NCI-H1930 (cell line): ENCODE data around the gene ATR.
"Not testable (repeated sequence)": the region's sequence is repeated elsewhere in the genome, so short reads cannot be mapped to it uniquely, and the experiment has no call there.

Experiments used
- DNase-seq, 2 experiments: peaks; one replicate each; lab custom pipeline; 2025; lab: John Stamatoyannopoulos, UW

ATR gene

DNA sequence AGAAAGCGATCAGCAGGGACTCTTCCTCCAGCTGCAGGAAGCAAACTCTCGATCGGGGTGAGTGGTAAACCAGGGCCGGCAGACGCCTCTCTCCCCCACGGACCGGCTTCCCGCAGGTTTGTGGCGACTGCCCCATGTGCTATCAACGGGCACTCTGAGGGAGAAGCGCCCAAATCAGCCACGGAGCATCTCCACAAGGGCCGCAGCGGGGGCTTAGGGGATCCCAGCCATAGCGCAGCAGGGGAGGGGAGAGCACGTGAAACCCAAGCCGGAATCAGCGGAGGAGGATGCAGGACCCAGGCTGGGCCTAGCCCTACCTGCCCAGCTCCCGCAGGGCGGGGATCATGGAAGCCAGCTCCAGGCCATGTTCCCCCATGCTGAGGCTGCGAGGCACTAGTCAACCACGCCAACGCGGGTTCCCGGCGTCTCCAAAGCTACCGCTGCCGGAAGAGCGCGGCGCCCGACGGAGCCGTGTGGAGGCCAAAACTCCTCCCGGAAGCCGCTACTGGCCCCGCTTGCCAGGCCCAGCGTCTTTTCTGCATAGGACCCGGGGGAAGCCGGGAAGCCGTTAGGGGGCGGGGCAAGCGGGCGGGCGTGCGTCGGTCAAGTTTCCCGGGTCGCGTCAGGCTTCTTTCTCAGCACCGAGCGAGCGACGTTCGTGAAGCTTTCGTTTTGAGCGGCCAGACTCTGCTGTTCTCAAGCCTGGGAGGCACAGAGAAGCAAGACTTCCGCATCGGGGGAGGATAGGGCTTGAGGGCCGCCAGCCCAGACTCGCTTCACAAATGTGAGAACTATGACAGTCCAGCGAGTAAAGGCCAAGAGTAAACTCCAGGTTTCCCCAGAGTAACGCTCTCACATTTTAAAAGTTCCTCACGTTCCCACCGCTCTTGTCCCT is at the start of gene ATR:
ATR (minus strand) TSS at position 405 of the 895 bp plus-strand sequence; CDS start at position 376, 29 bp downstream.
- peak; percentile 89 to 92 for DNase-seq

DNA sequence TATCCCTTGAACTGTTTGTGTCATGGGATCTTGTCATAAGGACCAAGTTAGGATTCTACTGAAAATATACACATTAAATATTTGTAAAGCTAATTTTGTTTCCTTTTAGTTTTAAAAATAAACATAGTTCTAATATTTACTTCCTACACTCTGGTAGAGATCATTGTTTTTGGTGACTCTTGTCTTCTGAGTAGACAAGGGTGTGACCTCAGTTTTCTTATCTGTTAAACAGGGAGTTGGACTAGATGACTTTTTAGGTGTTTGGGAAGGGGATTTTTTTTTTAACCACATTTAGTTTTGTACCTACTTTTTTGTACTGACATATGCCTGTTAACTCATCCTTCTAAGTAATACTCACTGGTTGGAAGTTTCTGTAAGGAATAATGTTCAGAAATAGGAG is 48.4 kb upstream of the ATR start:
- DNase-seq, result no peak

DNA sequence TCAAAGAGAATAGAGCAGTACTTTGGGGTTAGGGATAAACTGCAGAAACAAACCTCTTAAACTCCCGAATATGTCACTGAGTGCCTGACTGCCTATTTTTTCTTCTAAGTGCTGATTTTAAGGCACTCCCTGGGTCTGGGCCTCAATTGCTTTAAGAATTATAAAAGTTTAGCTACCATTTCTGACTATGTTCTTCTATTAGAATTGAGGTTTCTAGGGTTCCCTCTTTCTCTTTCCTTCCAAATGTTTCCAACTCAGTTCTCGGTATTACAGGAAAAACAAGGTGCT is 46.6 kb upstream of the ATR start:
- no peak for DNase-seq

DNA sequence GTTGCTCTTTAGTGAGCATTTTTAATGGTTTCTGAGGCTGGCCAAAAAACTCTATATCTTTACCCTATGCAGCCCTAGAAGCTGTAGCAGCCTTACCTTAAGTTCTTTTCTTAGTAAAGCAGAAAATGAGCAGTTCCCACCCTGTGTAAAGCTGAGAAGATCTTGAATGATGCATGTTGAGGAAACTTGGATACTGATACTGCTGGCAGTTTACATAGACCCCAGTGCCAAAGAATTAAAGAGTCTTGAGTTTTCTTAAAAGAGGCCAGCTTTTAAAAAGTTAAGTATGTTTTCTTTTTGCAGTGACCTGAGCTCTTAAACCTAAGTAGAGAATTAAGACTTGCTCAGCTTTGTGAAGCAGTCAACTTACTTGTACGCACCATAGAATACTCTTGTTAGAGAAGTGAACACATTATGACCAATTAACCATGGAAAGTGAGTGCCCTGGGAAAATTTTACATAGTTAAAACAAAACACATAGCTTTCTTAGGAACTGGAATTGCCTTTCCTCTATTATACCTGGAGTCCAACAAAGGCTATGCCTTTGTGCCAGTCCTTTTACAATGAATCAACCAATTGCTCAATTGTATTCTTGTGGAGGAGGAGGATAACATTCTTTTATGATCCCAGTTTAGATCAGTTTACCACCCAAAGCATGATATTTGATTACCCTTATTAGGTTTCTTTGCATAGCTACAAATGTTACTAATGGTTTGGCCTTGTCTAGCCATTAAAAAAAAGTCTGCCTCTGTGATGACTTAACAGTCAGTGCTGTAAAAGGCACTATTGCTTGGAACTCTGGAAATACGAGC is 46.0 kb upstream of the ATR start:
- no peak for DNase-seq

DNA sequence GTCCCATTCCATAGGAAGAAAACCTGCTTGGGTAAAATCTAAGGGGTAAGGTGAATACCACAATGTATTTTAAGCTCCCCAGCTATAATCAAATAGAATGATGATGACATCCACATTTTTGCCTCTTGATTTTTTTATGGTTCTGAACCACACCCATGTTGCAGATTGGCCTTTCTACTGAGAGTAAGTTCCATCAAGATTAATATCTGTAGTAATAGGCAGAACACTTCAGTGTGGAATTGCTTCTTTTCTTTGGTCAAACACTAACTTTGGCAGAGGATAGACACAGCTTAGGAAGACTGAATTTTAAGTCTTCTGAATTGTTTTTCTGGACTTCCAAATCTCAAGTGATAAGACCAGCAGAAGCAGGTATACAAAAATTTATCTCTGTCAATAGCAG is 44.7 kb upstream of the ATR start:
- no peak for DNase-seq

DNA sequence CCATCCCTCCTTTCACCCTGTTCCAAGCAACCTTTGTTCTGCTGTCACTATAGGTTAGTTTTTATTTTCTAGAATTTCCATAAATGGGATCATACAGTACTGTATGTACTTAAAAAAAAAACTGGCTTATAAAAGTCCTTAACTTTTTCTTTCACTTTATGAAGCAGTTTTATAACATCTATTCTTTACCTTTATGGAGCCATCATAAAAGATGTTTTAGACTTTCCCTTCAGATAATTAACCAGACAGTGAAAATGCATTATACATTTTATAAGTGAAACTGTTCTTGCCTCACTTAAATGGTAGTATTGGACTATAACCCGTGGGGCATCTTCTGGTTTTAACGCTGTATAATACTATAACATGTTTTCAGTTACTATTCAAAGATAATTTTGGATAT is 43.9 kb upstream of the ATR start:
- DNase-seq, result no peak

DNA sequence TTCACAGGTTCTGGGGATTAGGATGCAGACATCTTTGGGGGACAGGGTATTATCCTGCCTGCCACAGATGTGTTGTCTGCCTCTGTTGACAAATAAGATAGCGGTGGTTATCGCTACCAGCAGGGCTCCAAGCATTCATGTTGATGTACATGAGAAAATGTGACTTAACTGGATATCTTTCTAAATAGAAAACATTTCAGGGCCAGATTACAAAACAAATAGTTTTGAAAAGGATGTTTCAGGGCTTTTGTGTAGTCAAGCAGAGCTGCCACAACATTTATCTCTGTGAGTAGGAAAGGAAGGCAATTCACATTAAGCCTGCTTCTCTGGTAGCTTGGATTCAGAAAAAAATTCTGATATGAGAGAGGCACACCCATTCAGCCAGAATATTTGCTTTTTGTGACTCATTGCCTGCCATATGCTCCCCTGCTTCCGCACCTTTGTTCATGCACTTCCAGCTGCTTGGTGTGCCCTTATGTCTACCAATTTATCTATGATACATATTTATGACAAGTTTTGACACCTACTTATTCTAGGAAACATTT is 40.5 kb upstream of the ATR start:
- peak; percentile 47 to 71 for DNase-seq

DNA sequence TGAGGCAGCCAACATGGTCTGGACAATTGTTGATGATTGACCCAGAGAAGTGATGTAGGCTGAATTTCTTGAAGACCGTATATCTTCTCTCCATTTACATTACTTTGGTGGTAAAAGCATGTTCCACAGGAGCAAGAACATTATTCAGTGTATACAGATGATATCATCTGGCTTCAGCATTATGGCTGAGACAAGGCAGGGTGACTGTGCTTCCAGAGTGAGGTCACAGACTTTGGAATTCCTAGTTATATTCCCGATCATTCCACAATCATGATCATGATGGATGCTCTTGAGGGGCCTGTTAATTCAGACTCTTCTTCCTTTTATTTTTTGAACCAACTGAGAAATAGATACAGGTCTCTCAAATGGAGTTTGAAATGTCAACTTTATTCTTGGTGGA is 36.6 kb upstream of the ATR start:
- no peak for DNase-seq

DNA sequence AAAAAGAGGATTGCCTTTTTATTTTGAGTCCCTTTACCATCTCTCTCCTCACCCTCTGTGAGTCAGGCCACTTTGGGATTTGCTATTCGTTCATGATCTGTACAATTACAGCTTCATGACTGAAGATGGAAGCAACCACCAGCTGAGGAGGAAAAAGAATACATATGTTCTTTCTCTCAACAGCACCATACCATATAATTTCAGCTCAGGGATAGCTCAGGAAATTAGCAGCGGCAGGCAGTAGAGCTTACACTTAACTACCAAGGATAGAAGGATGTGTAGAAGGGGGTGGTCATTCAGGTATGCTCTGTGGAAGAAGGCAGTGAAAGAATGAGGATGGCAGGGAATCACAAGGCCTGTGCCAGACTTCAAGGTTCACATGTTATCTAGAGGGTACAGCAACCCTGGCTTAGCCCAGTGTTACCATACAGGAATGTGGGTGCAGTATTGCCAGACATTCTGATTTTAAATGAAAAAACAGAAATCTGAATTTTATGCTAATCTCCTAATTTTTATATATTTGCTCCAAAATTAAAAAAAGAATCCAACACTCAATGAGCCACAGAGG is 35.6 kb upstream of the ATR start:
- no peak for DNase-seq

DNA sequence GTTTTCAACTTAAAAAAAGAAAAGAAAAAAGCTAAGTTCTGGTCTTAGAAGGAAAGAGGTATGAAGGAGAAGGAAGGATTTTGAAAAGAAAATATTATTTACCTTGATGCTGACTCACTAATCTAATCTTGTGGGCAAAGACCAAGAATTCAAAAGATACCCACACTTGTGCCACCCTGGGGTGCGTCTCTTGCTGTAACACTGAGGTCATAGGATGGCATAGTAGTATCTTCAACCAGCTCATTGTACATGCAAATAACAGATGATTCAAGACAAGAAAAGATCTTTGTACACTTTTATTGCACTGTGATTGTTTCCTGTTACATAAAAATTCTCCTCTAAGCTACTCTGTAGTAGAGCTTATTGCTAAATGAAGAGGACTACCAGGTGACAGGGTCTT is 35.0 kb upstream of the ATR start:
- no peak for DNase-seq

DNA sequence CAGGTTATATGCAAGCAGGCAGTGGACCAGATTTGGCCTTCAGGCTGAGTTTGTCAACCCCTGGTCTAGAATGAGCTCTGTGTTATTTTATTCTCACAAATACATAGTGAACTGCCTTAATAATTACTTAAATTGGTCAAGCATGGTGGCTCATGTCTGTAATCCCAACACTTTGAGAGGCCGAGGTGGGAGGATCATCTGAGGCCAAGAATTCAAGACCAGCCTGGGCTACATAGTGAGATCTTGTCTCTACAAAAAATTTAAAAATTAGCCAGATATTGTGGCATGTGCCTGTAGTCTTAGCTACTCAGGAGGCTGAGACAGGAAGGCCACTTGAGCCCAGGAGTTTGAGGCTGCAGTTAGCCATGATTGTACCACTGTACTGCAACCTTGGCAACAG is 32.7 kb upstream of the ATR start:
- DNase-seq, result no peak

DNA sequence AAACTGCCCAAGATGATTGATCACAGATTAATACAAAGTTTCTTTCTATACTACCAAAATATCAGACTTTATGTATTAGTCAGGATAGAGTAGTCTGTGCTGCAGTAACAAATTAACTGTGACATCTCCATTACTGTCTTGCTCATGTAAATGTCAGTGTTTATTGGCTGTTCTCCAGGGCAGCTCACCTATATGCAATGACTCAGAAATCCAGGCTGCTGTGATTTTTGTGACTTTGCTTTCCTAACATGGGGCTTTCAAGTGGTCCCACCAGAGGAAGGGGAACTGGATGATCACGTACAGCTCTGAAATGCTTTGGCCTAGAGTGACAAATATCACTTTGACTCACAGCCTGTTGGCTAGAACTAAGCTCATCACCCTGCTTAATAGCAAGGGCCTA is 30.6 kb upstream of the ATR start:
- DNase-seq, result no peak

DNA sequence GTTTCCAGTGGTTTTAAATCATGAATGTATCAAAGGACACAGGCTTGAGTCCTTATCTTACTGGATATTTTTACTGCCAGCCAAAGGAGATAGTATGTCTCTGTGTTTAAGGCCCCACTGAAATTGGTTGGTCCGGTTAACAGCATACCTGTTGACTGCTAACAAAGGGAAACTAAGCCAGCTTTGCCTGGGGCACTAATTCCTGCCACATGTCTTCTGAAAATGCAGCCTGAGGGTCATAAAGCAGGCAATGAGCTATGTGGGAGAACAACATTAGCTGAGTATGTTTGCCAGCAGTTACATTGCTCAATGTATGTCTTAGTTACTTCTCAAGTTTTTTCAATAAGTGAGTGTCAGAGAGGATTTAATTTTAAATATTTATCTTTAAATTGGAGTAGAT is 30.1 kb upstream of the ATR start:
- DNase-seq, result no peak

DNA sequence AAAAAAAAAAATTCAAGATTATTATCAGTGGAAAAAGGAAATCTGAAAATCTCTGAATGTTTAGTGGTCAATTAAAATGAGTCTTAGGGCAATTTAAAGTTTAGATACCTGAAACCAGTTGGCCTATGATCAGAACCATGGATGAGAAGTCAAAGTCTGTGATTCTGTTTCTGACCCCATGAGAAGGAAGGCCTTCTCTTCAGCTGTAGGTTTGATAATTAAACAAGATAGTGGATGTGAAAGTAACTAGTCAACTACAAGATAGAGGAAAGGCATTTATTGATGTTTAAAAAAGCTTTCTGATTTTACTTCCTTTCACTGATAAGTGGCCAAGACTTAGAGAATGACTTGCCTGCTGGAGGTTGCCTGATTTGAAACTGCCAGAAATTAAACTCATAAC is 26.4 kb upstream of the ATR start:
- no peak for DNase-seq

DNA sequence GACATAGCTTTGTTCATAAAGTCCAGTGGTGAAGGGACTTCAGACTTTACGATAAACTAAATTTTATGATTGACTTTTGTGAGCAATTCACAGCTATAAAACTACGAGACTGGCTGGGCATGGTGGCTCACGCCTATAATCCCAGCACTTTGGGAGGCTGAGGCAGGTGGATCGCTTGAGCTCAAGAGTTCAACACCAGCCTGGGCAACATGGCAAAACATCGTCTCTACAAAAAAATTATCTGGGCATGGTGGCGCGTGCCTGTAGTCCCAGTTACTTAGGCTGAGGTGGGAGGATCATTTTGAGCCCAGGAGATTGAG is 24.8 kb upstream of the ATR start:
- DNase-seq, result not testable (repeated sequence)

DNA sequence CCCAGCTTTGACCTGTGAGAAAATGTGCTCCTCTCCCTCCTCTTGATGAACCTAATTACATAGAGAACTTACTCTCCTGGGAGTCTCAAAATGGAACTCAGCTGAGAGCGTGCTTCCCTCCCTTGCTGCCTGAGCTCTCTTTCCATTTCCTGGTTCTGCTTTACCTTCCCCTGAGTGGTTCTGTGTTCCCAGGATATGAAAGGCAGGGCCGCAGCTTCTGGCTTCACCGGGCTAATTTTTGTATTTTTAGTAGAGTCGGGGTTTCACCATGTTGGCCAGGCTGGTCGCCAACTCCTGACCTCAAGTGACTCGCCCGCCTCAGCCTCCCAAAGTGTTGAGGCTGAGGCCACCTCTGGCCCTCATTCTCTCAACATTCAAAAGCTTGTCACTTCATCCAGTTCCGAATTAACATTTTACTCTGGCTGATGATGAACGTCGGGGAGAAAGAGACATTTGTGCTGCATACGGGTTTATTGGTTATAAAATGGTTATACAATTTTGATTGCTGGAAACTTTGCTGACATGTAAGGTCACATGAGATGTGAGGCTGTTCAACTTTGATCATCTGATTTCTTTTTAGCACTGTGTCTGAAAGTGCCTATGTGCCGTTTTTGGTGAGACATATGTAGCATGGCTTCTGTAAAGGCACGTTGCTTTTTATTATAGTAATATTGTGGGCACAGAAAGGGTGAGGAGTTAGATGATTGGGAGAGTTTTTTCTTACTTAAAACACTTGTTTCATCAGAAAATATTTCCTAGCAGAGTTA is 24.3 kb upstream of the ATR start:
- DNase-seq, result no peak

DNA sequence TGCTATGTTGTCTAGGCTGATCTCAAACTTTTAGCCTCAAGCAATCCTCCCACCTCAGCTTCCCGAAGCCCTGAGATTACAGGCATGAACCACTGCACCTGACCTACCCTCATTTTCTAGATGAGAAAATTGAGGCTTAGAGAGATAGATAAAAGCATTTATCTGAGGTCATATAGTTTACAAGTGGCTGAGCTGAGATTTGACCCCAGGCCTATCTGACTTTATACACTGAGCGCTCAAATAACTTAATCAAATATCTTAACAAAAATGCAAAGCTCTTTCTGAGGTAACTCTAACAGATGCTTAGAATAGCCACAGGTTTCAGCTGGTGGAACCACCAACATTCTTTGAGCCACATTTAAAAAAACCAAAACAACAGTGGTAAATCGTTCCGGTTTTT is 23.2 kb upstream of the ATR start:
- DNase-seq, result no peak

DNA sequence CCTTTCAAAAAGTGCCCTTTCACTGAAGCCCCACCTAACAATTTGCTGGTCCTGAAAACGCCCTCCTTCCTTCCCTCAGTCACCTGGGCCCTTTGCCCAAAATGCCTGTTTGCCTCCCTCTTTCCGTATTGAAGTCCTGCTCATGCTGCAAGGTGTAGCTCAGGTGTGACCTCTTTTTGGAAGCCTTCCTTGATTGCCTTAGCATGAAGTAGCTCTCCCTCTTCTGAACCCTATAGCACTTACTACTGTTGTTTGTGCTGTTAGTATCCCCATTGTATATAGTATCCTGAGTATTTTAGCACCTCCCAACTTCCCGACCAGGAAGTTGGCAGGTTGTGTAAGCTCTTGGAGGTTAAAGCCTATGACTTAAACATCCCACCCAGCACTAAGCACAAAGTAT is 19.4 kb upstream of the ATR start:
- DNase-seq, result no peak

DNA sequence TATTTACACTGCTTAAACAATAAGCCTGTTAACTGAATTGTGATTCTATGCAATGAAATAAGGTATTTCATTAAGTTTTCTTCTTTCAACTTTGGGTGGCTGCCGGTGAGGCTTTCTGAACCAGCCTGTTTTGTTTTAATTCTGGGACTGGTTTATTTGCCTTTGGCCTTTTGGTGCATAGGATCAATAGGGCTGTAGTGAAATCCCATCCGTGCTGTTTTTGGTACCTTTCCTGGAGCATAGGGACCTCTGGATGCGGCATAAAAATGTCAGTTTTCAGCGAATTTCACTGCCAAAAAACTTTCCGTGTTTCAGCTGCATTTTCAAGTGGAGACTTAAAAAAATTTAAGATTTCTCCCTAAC is 18.2 kb upstream of the ATR start:
- DNase-seq, result no peak

DNA sequence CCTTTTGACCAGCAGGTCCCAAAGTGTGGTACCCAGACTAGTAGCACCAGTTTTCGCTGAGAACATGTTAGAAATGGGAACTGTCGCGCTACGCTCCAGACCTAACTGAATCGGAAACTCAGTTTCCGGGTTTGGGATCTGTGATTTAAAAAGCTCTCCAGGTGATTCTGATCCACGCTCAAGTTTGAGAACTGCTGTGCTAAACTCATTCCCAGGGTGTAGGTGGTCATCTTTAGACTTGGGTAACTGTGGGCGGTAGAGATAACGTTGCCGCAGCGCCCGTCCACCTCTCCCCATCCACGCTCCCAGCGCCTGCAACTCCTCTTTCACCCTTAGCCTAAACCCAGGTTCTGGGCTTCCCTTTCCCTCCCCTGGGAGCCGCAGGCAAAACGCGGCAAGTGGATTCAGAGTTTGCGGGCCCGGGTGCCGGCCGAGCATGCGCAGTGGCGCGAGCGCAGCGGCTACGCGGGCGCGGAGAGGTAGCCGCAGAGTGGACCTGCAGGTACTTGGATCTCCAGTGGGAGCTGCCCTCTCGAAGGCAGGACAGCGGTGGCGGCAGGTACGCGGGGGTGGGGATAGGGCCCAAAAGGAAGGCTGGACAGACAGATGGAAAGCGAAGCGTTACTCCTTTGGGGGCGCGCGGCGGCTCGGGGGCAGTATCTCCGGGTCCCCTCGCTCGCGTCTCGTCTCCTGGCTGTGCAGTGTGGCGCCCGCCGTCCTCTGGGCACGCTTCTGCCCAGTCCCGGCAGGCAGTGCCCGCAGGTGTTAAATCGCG is 17.6 kb upstream of the ATR start, which contains the start of gene PLS1:
PLS1 (plus strand) TSS at position 443 of the 775 bp plus-strand sequence. CDS start 67,845 bp downstream, outside the sequence.
- DNase-seq, result peak; percentile 89

DNA sequence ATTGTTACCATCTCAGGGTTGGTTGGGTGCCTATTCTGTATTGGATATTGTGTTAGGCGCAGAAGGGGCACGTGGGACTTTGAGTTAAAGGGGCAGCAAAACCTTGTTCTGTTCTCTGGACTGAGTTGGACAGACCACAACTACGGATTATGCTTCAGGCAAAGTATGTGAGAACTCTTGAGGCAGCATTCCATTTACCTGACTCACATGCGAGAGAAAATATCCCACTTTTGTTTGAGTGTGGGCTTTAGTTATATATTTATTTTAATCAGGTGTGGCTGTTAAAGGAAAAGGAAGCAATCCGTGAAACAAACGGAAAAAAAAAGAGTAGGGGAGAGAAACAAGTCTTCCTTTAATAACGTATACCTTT is 17.0 kb upstream of the ATR start:
- DNase-seq, result no peak
